NCI-H2081 treated with DMSO at 0.1 percent for 48 hours (cell line): Measurements from ENCODE around the gene MFAP5.
"Not testable (repeated sequence)": the region's sequence is repeated elsewhere in the genome, so short reads cannot be mapped to it uniquely, and the experiment has no call there.

Source experiments
- DNase-seq: peaks from one replicate; lab custom pipeline; 2025; lab: John Stamatoyannopoulos, UW

MFAP5 gene

GRCh38 chr12:8675591-8676036 lies 13.0 kb upstream of the MFAP5 start:
- DNase-seq, result no peak

GRCh38 chr12:8672381-8672780 lies 9.8 kb upstream of the MFAP5 start:
- no peak for DNase-seq

GRCh38 chr12:8668441-8668840 lies 5.8 kb upstream of the MFAP5 start:
- DNase-seq, result no peak

- DNase-seq, result no peak
These were observed 4.6 kb upstream of the MFAP5 start for GRCh38 chr12:8667270-8667669.

- no peak for DNase-seq
These were observed 3.1 kb upstream of the MFAP5 start for GRCh38 chr12:8665759-8666158.

GRCh38 chr12:8664228-8664913 lies 1.7 kb upstream of the MFAP5 start:
- DNase-seq, result no peak

- no peak for DNase-seq
These were observed 875 bp downstream of the MFAP5 start for GRCh38 chr12:8661751-8662150.

GRCh38 chr12:8661016-8661415 lies 1.6 kb downstream of the MFAP5 start:
- DNase-seq, result no peak

GRCh38 chr12:8658346-8658745 lies 4.3 kb downstream of the MFAP5 start:
- DNase-seq, result no peak

GRCh38 chr12:8655421-8655820 lies 7.2 kb downstream of the MFAP5 start:
- DNase-seq, result no peak

- no peak for DNase-seq
These were observed 13.9 kb downstream of the MFAP5 start for GRCh38 chr12:8648576-8649205.

GRCh38 chr12:8647968-8648367 lies 14.7 kb downstream of the MFAP5 start:
- no peak for DNase-seq

- no peak for DNase-seq
These were observed 18.0 kb downstream of the MFAP5 start for GRCh38 chr12:8644345-8645248.

- no peak for DNase-seq
These were observed 19.9 kb downstream of the MFAP5 start for GRCh38 chr12:8642775-8643174.

GRCh38 chr12:8639936-8640335 lies 22.7 kb downstream of the MFAP5 start:
- DNase-seq, result no peak

- DNase-seq, result no peak
These were observed 23.7 kb downstream of the MFAP5 start for GRCh38 chr12:8638951-8639350.

GRCh38 chr12:8637666-8638065 lies 25.0 kb downstream of the MFAP5 start:
- DNase-seq, result no peak

GRCh38 chr12:8637244-8637643 lies 25.4 kb downstream of the MFAP5 start:
- DNase-seq, result no peak

- no peak for DNase-seq
These were observed 26.0 kb downstream of the MFAP5 start for GRCh38 chr12:8636581-8636980.

GRCh38 chr12:8636007-8636346 lies 26.6 kb downstream of the MFAP5 start:
- DNase-seq, result not testable (repeated sequence)

- DNase-seq, result not testable (repeated sequence)
These were observed 27.2 kb downstream of the MFAP5 start for GRCh38 chr12:8635342-8636006.

GRCh38 chr12:8630131-8630530 lies 32.5 kb downstream of the MFAP5 start:
- DNase-seq, result no peak
